ENCODE data around the gene ROCK2. TPM values are rescaled to one million over a fixed set of nuclear protein-coding genes. Genes with fewer than 3 reads are reported as not detected.

Gene ROCK2
- total RNA-seq, 2 donors from 2014 or later: 62.7 to 80.9 TPM

GRCh38 chr2:11160256-11160655 lies 184.2 kb downstream of the ROCK2 start:
- no peak for DNase-seq
- no peak overlapping the region for H3K4me3 ChIP-seq
- peaks cover 5% of the 10 kb centered on the region for H3K4me1 ChIP-seq
- TF ChIP-seq, protein P1, sequence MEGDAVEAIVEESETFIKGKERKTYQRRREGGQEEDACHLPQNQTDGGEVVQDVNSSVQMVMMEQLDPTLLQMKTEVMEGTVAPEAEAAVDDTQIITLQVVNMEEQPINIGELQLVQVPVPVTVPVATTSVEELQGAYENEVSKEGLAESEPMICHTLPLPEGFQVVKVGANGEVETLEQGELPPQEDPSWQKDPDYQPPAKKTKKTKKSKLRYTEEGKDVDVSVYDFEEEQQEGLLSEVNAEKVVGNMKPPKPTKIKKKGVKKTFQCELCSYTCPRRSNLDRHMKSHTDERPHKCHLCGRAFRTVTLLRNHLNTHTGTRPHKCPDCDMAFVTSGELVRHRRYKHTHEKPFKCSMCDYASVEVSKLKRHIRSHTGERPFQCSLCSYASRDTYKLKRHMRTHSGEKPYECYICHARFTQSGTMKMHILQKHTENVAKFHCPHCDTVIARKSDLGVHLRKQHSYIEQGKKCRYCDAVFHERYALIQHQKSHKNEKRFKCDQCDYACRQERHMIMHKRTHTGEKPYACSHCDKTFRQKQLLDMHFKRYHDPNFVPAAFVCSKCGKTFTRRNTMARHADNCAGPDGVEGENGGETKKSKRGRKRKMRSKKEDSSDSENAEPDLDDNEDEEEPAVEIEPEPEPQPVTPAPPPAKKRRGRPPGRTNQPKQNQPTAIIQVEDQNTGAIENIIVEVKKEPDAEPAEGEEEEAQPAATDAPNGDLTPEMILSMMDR (IDR thresholded peaks at IDR 0.05): no peak
- H3K36me3 ChIP-seq: no peaks in the 10 kb centered on the region
- H3K27ac ChIP-seq: no peak overlapping the region
- intact Hi-C loops (cut with DNase I): no loop called here
- no peaks in the 10 kb centered on the region for H3K9me3 ChIP-seq
- H3K9ac ChIP-seq (ENCODE audit: low read depth in 2 of 2, low read length in 2 of 2): no peak overlapping the region
- H3K27me3 ChIP-seq: no peaks in the 10 kb centered on the region

DNA sequence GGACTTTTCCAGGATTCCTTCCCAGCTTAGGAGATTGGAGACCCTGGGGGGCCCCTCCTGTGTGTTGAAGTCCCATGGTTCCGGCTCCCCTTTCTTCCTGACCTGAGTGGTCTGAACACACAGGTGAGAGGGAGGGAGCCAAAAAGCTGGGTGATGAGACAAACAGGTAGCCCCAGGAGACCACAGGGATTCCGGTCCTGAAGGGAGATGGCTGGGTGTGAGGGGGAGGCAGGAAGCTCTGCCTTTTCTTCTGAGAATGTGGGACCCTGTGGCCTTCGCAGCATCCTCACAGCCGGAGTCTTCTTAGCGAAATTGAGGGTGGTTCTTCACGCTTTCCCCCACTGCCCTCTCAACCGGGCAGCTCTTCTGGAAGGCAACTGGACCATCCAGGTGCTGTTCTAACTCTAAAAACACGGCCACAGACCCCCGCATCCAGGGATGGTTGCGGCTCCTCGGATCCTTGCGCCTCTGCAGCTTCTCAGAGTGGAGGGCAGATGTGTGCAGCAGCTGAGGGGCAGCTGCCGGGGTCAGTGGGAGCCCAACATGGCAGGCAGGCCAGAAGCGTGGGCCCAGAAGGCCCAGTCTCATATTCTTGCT lies 184.8 kb downstream of the ROCK2 start:
- no peak overlapping the region for H3K27ac ChIP-seq
- intact Hi-C loops (cut with DNase I): no loop called here
- no peak overlapping the region for H3K9ac ChIP-seq (ENCODE audit: low read depth in 2 of 2, low read length in 2 of 2)
- no peaks in the 10 kb centered on the region for H3K27me3 ChIP-seq
- DNase-seq: no peak
- no peak overlapping the region for H3K4me3 ChIP-seq
- no peaks in the 10 kb centered on the region for H3K9me3 ChIP-seq
- H3K4me1 ChIP-seq: peaks cover 5% of the 10 kb centered on the region
- H3K36me3 ChIP-seq: no peaks in the 10 kb centered on the region
- TF ChIP-seq, protein P1 (IDR thresholded peaks at IDR 0.05): no peak

GRCh38 chr2:11158916-11159573 lies 185.4 kb downstream of the ROCK2 start:
- Histone ChIP-seq H3K27ac (no peak overlapping the region), H3K9ac (ENCODE audit: low read depth in 2 of 2, low read length in 2 of 2) (no peak overlapping the region), H3K4me3 (no peak overlapping the region), H3K27me3 (no peaks in the 10 kb centered on the region), H3K36me3 (no peaks in the 10 kb centered on the region), H3K4me1 (peaks cover 5% of the 10 kb centered on the region), H3K9me3 (no peaks in the 10 kb centered on the region)
- intact Hi-C loops (cut with DNase I): no loop called here
- DNase-seq: no peak
- TF ChIP-seq, protein P1 (IDR thresholded peaks at IDR 0.05): no peak

GRCh38 chr2:11157731-11158130 lies 186.7 kb downstream of the ROCK2 start:
- H3K27ac ChIP-seq: no peak overlapping the region
- TF ChIP-seq, protein P1 (IDR thresholded peaks at IDR 0.05): no peak
- H3K4me1 ChIP-seq: peaks cover 5% of the 10 kb centered on the region
- no peaks in the 10 kb centered on the region for H3K9me3 ChIP-seq
- no peaks in the 10 kb centered on the region for H3K36me3 ChIP-seq
- intact Hi-C loops (cut with DNase I): no loop called here
- no peak for DNase-seq
- H3K4me3 ChIP-seq: no peak overlapping the region
- H3K9ac ChIP-seq (ENCODE audit: low read depth in 2 of 2, low read length in 2 of 2): no peak overlapping the region
- H3K27me3 ChIP-seq: no peaks in the 10 kb centered on the region

- Histone ChIP-seq H3K9me3 (no peaks in the 10 kb centered on the region), H3K27ac (no peak overlapping the region), H3K9ac (ENCODE audit: low read depth in 2 of 2, low read length in 2 of 2) (no peak overlapping the region), H3K4me3 (no peak overlapping the region), H3K27me3 (no peaks in the 10 kb centered on the region), H3K36me3 (no peaks in the 10 kb centered on the region), H3K4me1 (peaks cover 5% of the 10 kb centered on the region)
- intact Hi-C loops (cut with DNase I): no loop called here
- TF ChIP-seq, protein P1 (IDR thresholded peaks at IDR 0.05): no peak
- no peak for DNase-seq
Observed at GRCh38 chr2:11157296-11157695, 187.1 kb downstream of the ROCK2 start.

Measured in colonic mucosa (tissue), 4 donors.